ENCODE measurements around the gene STARD5.

Gene STARD5

DNA sequence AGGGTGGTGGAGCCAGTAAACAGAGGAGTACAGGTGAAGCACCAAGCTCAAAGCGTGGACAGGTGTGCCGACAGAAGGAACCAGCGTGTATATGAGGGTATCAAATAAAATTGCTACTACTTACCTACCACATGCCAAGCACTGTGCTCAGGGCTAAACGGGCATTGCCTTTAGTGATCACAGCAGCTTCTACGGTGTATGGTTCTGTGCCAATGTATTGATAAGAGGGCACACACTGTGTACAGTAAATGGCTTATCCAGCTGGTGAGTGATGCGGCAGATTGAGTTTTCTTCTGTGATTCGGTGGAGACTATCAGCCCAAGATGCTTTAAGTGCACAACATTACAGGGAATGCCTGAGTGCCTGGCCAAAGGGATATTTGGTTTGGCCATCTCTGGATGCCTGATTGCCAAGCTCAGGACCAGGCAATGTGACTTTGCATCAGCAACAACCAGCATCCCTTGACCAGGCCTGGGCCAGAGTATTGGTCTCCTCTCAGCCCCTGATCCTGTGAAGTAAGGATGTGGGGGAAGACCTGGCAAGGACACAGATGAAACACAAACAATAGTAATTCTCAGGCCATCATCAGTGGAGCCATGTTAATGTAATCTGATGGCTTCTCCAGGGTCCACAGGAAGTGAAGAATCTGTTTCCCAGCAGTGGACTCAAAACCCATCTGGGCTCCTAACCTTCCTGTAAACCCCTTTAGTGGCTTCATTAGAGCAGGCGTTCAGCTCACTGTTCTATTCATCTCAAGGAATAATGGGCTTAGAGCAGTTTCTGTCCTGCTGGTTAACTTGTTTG, 14.1 kb downstream of the STARD5 start:
- in situ Hi-C loops (cut with HindIII; ENCODE audit: low sequenced_read_pairs): no loop called here
- TF ChIP-seq, protein P1, sequence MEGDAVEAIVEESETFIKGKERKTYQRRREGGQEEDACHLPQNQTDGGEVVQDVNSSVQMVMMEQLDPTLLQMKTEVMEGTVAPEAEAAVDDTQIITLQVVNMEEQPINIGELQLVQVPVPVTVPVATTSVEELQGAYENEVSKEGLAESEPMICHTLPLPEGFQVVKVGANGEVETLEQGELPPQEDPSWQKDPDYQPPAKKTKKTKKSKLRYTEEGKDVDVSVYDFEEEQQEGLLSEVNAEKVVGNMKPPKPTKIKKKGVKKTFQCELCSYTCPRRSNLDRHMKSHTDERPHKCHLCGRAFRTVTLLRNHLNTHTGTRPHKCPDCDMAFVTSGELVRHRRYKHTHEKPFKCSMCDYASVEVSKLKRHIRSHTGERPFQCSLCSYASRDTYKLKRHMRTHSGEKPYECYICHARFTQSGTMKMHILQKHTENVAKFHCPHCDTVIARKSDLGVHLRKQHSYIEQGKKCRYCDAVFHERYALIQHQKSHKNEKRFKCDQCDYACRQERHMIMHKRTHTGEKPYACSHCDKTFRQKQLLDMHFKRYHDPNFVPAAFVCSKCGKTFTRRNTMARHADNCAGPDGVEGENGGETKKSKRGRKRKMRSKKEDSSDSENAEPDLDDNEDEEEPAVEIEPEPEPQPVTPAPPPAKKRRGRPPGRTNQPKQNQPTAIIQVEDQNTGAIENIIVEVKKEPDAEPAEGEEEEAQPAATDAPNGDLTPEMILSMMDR (IDR thresholded peaks at IDR 0.05; ENCODE audit: low read depth, low read length, missing control alignments): no peak
- no peak overlapping the region for H3K4me3 ChIP-seq (ENCODE audit: low read depth, low read length)
- DNase-seq (ENCODE audit: low read depth): no peak

DNA sequence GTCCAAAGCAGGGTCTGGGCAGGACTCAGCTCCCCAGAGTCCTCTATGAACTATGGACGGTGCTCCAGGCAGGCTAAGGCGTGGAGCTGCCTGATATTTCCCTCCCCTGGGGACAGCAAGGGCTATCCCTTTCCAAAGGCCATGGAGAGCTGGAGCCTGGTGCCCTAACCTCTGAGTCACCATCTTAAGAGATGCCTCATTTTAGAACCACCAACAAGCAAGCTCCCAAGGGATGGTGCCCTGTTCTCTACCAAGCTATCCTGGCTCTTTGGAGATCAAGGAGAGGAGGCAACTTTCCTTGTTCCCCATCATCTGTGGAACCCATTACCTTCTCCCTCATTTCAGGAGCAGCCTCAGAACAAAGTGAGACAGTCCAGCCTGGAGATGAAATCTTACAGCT, 15.7 kb downstream of the STARD5 start:
- TF ChIP-seq, protein P1 (IDR thresholded peaks at IDR 0.05; ENCODE audit: low read depth, low read length, missing control alignments): no peak
- no peak overlapping the region for H3K4me3 ChIP-seq (ENCODE audit: low read depth, low read length)
- in situ Hi-C loops (cut with HindIII; ENCODE audit: low sequenced_read_pairs): no loop called here
- DNase-seq (ENCODE audit: low read depth): no peak

DNA sequence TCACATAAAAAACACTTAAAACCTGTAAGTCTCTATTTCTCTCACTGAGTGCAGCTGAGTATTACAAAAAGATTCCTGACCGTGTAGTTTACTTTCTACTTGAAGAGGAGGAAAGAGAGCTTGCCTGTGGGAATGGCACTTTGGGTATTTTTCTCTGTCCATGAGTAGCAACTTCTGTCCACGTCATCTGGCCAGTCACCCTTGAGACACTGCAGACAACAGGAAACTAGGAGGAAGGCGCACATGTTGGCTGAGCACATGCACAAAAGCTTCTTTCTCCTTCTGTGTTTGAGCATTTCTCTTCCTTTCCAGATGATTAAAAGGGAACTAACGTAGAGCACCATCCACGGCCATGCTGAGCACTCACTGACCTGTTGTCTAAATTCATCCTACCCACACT, 19.7 kb downstream of the STARD5 start:
- no peak for DNase-seq (ENCODE audit: low read depth)
- H3K4me3 ChIP-seq (ENCODE audit: low read depth, low read length): no peak overlapping the region
- TF ChIP-seq, protein P1 (IDR thresholded peaks at IDR 0.05; ENCODE audit: low read depth, low read length, missing control alignments): no peak
- in situ Hi-C loops (cut with HindIII; ENCODE audit: low sequenced_read_pairs): no loop called here

DNA sequence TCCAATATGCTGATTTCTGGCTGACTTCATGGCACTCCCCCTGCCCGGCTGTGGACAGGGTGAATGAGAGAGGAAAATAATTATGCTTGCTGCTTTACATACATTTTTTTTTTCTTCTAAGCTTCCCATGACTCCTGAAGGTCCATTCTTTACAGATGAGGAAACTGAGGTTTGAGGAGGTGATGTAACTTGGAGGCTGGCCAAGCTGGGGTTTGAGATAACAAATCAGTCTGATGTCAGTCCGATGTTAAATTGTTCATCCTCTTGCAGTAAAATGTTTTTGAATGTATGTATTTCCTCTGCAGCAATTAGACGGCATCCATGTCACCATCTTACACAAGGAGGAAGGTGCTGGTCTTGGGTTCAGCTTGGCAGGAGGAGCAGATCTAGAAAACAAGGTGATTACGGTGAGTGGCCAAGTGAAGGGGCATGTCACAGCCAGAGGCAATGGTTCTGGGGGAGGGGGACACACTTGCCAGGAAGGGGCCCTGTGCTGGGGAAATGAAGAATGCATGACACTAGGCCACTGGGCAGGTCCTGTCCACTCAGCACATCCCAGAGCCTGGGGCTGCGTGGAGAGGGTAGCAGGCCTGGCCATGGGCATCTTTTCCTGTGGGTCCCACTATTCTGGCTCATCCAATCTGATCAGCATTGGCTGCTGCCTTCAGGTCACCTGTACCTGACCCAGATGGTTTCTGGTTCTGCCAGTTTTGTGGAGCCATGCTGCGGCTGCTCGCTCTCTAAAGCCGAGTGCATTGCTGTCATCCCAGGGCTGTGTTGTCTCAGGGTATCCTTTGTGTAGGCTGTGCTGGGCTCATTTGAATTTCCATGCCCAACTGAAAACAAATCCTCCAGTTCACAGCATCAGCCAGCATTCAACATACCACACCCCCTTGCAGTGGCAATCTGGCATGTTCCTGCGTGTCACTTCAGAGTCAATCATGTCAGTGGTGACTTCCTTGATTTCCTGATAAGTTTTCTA, 20.4 kb downstream of the STARD5 start:
- no peak overlapping the region for H3K4me3 ChIP-seq (ENCODE audit: low read depth, low read length)
- no peak for DNase-seq (ENCODE audit: low read depth)
- in situ Hi-C loops (cut with HindIII; ENCODE audit: low sequenced_read_pairs): no loop called here
- TF ChIP-seq, protein P1 (IDR thresholded peaks at IDR 0.05; ENCODE audit: low read depth, low read length, missing control alignments): no peak

DNA sequence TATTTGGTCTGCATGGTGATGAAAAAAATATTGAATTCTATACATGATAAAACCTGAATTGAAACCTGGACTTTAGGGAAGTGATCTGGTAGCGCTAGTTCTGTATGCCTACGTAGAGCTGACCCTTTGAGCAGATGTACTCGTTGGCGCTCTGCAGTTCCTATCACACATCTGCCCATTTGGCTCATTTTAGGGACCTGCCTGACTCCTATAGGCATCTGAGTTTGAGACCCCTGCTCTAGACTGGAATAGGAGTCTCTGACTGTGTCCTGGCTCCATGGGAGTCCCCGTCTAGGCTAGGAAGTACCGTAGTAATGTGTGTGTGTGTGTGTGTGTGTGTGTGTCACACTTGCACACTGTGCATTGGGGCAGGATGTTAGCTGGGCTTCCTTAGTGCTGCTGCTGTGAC, 21.2 kb downstream of the STARD5 start:
- no peak for DNase-seq (ENCODE audit: low read depth)
- TF ChIP-seq, protein P1 (IDR thresholded peaks at IDR 0.05; ENCODE audit: low read depth, low read length, missing control alignments): no peak
- in situ Hi-C loops (cut with HindIII; ENCODE audit: low sequenced_read_pairs): no loop called here
- no peak overlapping the region for H3K4me3 ChIP-seq (ENCODE audit: low read depth, low read length)

DNA sequence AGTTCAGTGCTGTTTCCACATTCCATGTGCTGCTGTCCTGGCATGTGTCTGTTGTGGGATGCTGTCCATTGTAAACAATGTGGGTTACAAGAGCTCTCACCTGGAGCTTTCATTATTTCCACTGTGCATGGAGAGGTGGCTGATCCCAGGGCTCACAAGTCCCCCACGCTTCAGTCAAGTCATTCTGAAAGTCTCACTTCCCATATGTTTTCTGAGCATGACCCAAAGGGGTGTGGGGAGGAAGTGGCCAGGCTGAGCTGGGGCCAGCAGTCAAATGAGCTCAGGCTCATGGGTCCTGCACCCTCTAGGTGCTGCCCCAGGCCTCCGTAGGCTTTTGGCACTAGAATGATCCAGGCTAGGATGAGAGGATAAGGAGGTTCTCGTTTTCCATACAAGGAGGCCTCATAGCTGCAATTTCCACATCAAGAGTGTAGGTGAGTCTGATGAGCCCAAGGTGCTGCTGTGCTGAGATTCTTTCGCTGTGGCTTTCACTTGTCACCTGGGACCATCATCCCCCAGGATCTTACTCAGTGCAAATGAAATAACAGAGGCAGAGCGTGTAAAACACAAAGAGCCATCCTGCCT, 22.0 kb downstream of the STARD5 start:
- H3K4me3 ChIP-seq (ENCODE audit: low read depth, low read length): no peak overlapping the region
- no peak for DNase-seq (ENCODE audit: low read depth)
- in situ Hi-C loops (cut with HindIII; ENCODE audit: low sequenced_read_pairs): no loop called here
- TF ChIP-seq, protein P1 (IDR thresholded peaks at IDR 0.05; ENCODE audit: low read depth, low read length, missing control alignments): no peak

Measured in astrocyte of the cerebellum (primary cell).